Subcutaneous adipose tissue (tissue), 4 donors: Measurements from ENCODE around the gene LUC7L3. TPM values are rescaled to one million over a fixed set of nuclear protein-coding genes. Genes with fewer than 3 reads are reported as not detected.

ENCODE experiments used
- CTCF ChIP-seq: fragments of 450-650 bp; IDR thresholded peaks from one replicate; pipeline ENCODE4 v1.5.1; 2016; ENCODE audit warnings: low read depth, mild to moderate bottlenecking, control low read depth, antibody characterized with exemption, moderate library complexity
- total RNA-seq, 4 donors: library from RNA; depleted of rRNA; stranded (reverse); fragments of >200 nt; gene quantifications; one replicate each; pipeline ENCODE4 v1.1.0, GENCODE V29; 2016

LUC7L3 gene
- 100 to 1,000 TPM in 1 of 4 donors, 10 to 100 TPM in 3; 79.9 to 101 (median 82.2) TPM for total RNA-seq

GRCh38 chr17:50719144-50719923, at the start of gene LUC7L3:
Gene LUC7L3 (plus strand): TSS chr17:50719603. CDS start chr17:50719733, 130 bp downstream.
- TF ChIP-seq CTCF, result no peak

- TF ChIP-seq CTCF, result no peak
Measured at GRCh38 chr17:50672071-50672470, 47.3 kb upstream of the LUC7L3 start.

- TF ChIP-seq CTCF, result no peak
Measured at GRCh38 chr17:50672831-50673551, 46.4 kb upstream of the LUC7L3 start.

GRCh38 chr17:50675190-50675589, 44.2 kb upstream of the LUC7L3 start:
- no peak for TF ChIP-seq CTCF

GRCh38 chr17:50675627-50676026, 43.8 kb upstream of the LUC7L3 start:
- no peak for TF ChIP-seq CTCF

GRCh38 chr17:50676065-50676975, 43.1 kb upstream of the LUC7L3 start:
- no peak for TF ChIP-seq CTCF
